Measurements from ENCODE around the gene PHACTR3.
"Not testable (repeated sequence)": the region's sequence is repeated elsewhere in the genome, so short reads cannot be mapped to it uniquely, and the experiment has no call there.

PHACTR3 gene

GRCh38 chr20:59837623-59838394 lies 233.5 kb downstream of the PHACTR3 start:
- DNase-seq (ENCODE audit: low read depth in 1 of 2, low spot score in 1 of 2) = no peak

DNA sequence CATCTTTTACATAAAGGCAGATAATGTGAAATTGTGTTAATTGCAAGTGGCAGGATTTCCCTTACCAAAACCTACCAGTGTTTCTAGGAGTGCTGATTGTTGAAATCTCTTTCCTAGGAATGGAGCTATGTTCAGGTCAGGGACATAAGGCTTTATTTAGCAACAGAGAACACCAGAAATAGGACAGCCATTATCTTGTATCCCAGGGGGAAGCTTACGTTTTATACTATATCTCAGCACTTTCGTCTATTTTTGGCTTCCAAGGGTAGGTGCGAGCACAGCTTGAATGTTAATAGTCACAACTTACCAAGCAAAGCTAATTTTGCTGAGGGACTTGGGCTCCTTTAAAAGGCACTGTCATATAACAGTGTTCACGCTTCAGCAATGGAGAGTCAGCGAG lies 235.1 kb downstream of the PHACTR3 start:
- no peak for DNase-seq (ENCODE audit: low read depth in 1 of 2, low spot score in 1 of 2)

GRCh38 chr20:59845472-59845871 lies 241.1 kb downstream of the PHACTR3 start:
- no peak for DNase-seq (ENCODE audit: low read depth in 1 of 2, low spot score in 1 of 2)

DNA sequence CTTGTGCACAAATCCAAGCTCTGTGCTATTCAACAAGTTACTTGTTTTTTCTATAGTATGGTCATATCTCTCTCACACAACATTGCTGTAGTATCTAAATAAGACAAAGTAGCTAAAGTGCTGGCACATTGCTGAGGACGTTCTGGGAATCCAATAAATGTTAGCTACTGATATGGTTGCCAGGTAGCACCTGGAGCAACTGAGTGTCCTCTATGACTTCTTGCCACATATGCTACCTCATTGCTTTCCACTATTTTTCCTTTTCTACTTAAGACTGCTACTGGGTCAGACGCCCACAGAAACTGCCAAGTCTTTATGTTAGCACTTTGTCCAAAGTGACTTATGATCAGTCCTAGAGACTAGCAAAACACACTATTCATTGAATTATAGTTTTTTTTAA lies 243.8 kb downstream of the PHACTR3 start:
- DNase-seq (ENCODE audit: low read depth in 1 of 2, low spot score in 1 of 2) = no peak

GRCh38 chr20:59850018-59850641 lies 245.8 kb downstream of the PHACTR3 start:
- no peak for DNase-seq (ENCODE audit: low read depth in 1 of 2, low spot score in 1 of 2)

- DNase-seq (ENCODE audit: low read depth in 1 of 2, low spot score in 1 of 2) = not testable (repeated sequence)
These were observed 252.2 kb downstream of the PHACTR3 start for GRCh38 chr20:59856526-59856925.

DNA sequence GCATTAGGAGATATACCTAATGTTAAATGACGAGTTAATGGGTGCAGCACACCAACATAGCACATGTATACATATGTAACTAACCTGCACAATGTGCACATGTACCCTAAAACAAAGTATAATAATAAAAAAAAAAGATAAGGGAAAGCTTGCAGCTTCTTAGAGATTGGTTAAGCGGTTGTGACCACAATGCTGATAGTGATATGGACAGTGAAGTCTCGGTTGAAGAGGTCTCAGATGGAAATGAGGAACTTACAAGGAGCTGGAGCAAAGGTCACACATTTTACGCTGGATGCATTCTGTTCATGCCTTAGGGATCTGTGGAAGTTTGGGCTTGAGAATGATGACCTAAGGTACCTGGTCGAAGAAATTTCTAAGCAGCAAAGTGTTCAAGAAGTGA lies 252.6 kb downstream of the PHACTR3 start:
- not testable (repeated sequence) for DNase-seq (ENCODE audit: low read depth in 1 of 2, low spot score in 1 of 2)

DNA sequence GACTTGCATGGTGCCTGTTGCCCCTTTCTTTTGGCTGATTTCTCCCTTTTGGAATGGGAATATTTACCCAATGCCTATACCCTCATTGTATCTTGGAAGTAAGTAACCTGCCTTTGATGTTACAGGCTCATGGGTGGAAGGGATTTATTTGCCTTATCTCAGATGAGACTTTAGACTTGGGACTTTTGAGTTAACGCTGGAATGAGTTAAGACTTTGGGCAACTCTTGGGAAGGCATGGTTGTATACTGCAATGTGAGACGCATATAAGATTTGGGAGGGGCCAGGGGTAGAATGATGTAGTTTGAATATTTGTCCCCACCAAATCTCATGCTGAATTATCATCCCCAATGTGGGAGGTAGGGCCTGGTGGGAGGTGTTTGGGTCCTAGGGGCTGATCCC lies 253.6 kb downstream of the PHACTR3 start:
- DNase-seq (ENCODE audit: low read depth in 1 of 2, low spot score in 1 of 2) = no peak

DNA sequence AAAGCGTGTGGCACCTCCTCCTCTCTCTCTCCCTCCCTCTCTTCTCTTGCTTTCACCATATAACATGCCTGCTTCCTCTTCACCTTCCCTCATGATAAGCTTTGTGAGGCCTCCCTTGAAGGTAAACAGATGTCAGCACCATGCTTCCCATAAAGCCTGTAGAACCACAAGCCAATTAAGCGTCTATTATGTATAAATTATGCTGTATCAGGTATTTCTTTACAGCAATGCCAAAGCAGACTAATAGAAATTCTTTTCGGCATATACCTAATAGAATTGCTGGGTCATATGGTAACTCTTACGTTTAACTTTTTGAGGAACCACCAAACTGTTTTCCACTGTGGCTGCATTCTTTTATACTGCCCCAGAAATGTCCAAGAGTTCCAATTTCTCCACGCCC lies 254.1 kb downstream of the PHACTR3 start:
- no peak for DNase-seq (ENCODE audit: low read depth in 1 of 2, low spot score in 1 of 2)

DNA sequence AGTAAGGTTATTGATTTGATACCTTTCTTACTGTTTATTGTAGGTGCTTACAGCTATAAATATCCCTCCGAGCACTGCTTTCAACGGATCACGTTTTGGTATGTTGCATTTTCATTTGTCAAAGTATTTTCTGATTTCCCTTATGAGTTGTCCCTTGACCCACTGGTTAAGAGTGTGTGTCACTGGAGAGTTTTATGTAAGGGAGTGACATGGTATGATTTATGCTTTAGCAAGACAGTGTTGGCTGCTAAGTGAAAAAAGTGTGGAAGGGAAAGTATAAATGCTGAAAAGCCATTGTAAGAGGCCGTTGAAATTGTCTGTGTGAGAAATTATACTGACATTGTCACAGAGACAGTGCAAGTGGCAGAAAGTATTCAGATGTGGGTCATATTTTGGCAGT lies 257.1 kb downstream of the PHACTR3 start:
- no peak for DNase-seq (ENCODE audit: low read depth in 1 of 2, low spot score in 1 of 2)

- DNase-seq (ENCODE audit: low read depth in 1 of 2, low spot score in 1 of 2) = no peak
These were observed 258.7 kb downstream of the PHACTR3 start for GRCh38 chr20:59863058-59863457.

- no peak for DNase-seq (ENCODE audit: low read depth in 1 of 2, low spot score in 1 of 2)
These were observed 260.4 kb downstream of the PHACTR3 start for GRCh38 chr20:59864726-59865125.

- no peak for DNase-seq (ENCODE audit: low read depth in 1 of 2, low spot score in 1 of 2)
These were observed 262.0 kb downstream of the PHACTR3 start for GRCh38 chr20:59866338-59866737.

DNA sequence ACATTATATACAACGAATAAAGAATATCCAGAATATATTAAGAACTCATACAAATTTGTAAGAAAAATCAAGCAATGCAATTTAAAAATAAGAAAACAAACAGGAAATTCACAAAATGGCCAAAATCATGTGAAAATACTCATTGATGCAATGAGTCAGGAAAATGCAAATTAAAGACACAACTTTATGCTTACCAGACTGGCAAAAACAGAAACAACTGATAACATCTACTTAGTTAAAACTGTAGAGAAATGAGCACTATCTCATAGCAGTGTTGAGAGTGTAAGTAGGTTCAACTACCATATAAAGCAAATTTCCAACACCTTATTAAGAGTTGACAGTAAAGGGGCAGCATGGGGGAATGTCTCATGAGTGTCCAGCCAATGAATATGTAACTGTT lies 266.8 kb downstream of the PHACTR3 start:
- no peak for DNase-seq (ENCODE audit: low read depth in 1 of 2, low spot score in 1 of 2)

DNA sequence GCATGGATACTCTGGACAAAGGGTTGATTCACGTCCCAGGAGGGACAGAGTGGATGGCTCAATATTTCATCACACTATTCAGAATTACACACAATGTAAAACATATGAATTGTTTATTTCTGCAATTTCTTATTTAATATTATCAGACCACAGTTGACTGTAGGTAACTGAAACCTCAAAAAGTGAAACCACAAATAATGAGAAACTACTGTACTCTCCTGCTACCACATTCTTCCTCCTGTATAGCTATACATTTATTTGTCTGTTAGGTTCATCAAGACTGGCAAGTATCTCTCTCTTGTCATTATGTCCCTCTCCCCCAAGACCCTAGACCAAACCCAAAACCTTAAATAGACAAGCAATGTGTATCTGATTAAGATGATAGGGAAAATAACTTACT lies 269.1 kb downstream of the PHACTR3 start:
- DNase-seq (ENCODE audit: low read depth in 1 of 2, low spot score in 1 of 2) = no peak

GRCh38 chr20:59880198-59880597 lies 275.9 kb downstream of the PHACTR3 start:
- no peak for DNase-seq (ENCODE audit: low read depth in 1 of 2, low spot score in 1 of 2)

DNA sequence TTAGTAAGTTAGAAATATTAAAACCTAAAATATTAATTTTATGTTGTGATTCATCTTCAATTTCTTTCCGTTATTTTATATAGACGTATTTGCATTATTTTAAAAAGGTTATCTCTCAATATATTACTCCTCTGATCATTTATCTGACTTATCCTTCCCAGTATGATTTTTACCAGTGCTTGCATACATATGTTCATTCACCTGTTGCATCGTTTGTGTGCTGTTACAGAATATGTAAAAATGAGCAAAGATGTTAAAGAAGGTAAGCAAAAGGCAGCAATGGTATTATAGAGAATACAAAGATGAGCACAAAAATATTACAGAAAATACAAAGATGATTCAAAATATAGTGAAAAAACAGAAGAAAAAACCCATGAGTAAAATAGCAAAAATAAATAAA lies 280.2 kb downstream of the PHACTR3 start:
- DNase-seq (ENCODE audit: low read depth in 1 of 2, low spot score in 1 of 2) = no peak

DNA sequence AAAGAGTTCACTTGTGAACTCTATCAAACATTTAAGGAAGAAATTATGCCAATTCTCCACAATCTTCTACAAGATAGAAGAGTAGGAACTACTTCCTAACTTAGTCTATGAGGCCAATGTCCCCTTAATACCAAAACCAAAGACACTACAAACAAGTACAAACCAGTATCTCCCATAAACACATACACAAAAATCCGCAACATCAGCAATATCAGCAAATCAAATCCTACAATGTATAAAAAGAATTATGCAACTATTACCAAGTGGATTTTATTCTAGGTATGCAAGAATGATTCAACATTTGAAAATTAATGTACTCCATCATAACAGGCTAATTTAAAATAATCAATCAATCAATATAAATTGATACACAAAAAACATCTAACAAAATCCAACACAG lies 283.7 kb downstream of the PHACTR3 start:
- DNase-seq (ENCODE audit: low read depth in 1 of 2, low spot score in 1 of 2) = no peak

- not testable (repeated sequence) for DNase-seq (ENCODE audit: low read depth in 1 of 2, low spot score in 1 of 2)
These were observed 285.7 kb downstream of the PHACTR3 start for GRCh38 chr20:59890035-59890434.

- no peak for DNase-seq (ENCODE audit: low read depth in 1 of 2, low spot score in 1 of 2)
These were observed 287.2 kb downstream of the PHACTR3 start for GRCh38 chr20:59891581-59891980.

GRCh38 chr20:59895908-59896307 lies 291.6 kb downstream of the PHACTR3 start:
- DNase-seq (ENCODE audit: low read depth in 1 of 2, low spot score in 1 of 2) = no peak
